H1 (cell line): ENCODE results near the gene MC5R. TPM values are rescaled to one million over a fixed set of nuclear protein-coding genes. Genes with fewer than 3 reads are reported as not detected.
A peak's percentile ranks its signal among the peaks of the same experiment; 100 is the strongest.

Source experiments
- CTCF ChIA-PET: fragments of 300-600 bp; sonication (Branson Sonifier 250); formaldehyde crosslinking; loops from one replicate; lab custom pipeline; 2021; ENCODE audit not compliant: partially characterized antibody; lab: Charles Lee
- POLR2A ChIA-PET: fragments of 300-600 bp; sonication (Branson Sonifier 250); formaldehyde crosslinking; loops from one replicate; lab custom pipeline; 2021; ENCODE audit warnings: inconsistent platforms; ENCODE audit not compliant: partially characterized antibody; lab: Charles Lee
- DNase-seq, 2 experiments: peaks; one replicate each; pipeline versions ENCODE4 v3.0.0 to v3.0.0-alpha.2; 2010 to 2022; ENCODE audit warnings: low spot score in 2 of 2, low read depth in 1 of 2, mixed read lengths in 1 of 2
- FAIRE-seq: peaks from 2 replicates; lab custom pipeline; 2011; peaks lifted over from hg19 to GRCh38; lab: Jason Lieb, UNC
- H2AFZ ChIP-seq: 2 replicates; pipeline ENCODE4 v1.8.1; 2012; ENCODE audit warnings: low read length, inconsistent platforms
- H2AK5ac ChIP-seq: 2 replicates; pipeline ENCODE4 v1.6.1; 2013; ENCODE audit warnings: low read depth, low read length
- H2BK120ac ChIP-seq: replicated peaks from 2 replicates; pipeline ENCODE3; 2013; ENCODE audit warnings: low read depth, low read length, inconsistent platforms
- H2BK12ac ChIP-seq: 2 replicates; pipeline ENCODE4 v1.6.1; 2013; ENCODE audit warnings: low read depth, low read length
- H2BK15ac ChIP-seq: 2 replicates; pipeline ENCODE4 v1.6.1; 2013; ENCODE audit warnings: low read length
- H2BK20ac ChIP-seq: 2 replicates; pipeline ENCODE4 v1.6.1; 2013; ENCODE audit warnings: low read length
- H2BK5ac ChIP-seq: 2 replicates; pipeline ENCODE4 v1.6.1; 2013; ENCODE audit warnings: low read depth, low read length
- H3K14ac ChIP-seq: 2 replicates; pipeline ENCODE4 v1.6.1; 2013; ENCODE audit warnings: inconsistent platforms; ENCODE audit not compliant: insufficient read length
- H3K18ac ChIP-seq: 2 replicates; pipeline ENCODE4 v1.6.1; 2013; ENCODE audit warnings: low read length; ENCODE audit errors: extremely low read depth
- H3K23ac ChIP-seq: 2 replicates; pipeline ENCODE4 v1.6.1; 2013; ENCODE audit warnings: inconsistent platforms; ENCODE audit not compliant: insufficient read length
- H3K23me2 ChIP-seq: 2 replicates; pipeline ENCODE4 v1.6.1; 2013; ENCODE audit warnings: low read depth, low read length
- H3K27ac ChIP-seq: 2 replicates; pipeline ENCODE4 v1.6.1; 2011; ENCODE audit warnings: low read depth, low read length, inconsistent platforms
- H3K27me3 ChIP-seq, 4 experiments: replicated peaks in 1 of 4; 1 replicate in 1 of 4; 2 replicates in 3 of 4; pipeline versions ENCODE4 v1.6.1 to v1.8.1; 2011 to 2013; ENCODE audit warnings: low read length in 3 of 4, mild to moderate bottlenecking in 3 of 4, inconsistent platforms in 2 of 4, mixed read lengths in 2 of 4, moderate library complexity in 1 of 4; ENCODE audit not compliant: control insufficient read depth in 3 of 4, insufficient read depth in 3 of 4; ENCODE audit errors: extremely low read depth in 1 of 4
- H3K36me3 ChIP-seq, 4 experiments: 2 replicates each; pipeline versions ENCODE4 v1.6.1 to v1.8.1; 2011 to 2013; ENCODE audit warnings: mild to moderate bottlenecking in 4 of 4, low read length in 3 of 4, moderate library complexity in 2 of 4, control low read depth in 1 of 4, inconsistent platforms in 1 of 4; ENCODE audit not compliant: insufficient read depth in 4 of 4, control insufficient read depth in 2 of 4
- H3K4ac ChIP-seq: replicated peaks from 2 replicates; pipeline ENCODE3; 2013; ENCODE audit warnings: low read length, low read depth, mixed read lengths, inconsistent platforms; ENCODE audit not compliant: insufficient read length
- H3K4me1 ChIP-seq, 4 experiments: replicated peaks in 1 of 4; 1 replicate in 1 of 4; 2 replicates in 3 of 4; pipeline versions ENCODE4 v1.6.1 to v1.8.1; 2011 to 2013; ENCODE audit warnings: low read length in 3 of 4, inconsistent platforms in 2 of 4, mixed read lengths in 1 of 4; ENCODE audit not compliant: insufficient read depth in 4 of 4, control insufficient read depth in 3 of 4
- H3K4me2 ChIP-seq, 2 experiments: 2 replicates each; pipeline versions ENCODE4 v1.6.1 to v1.8.1; 2011 to 2013; ENCODE audit warnings: low read depth in 2 of 2, low read length in 2 of 2, control low read depth in 1 of 2, inconsistent platforms in 1 of 2, mild to moderate bottlenecking in 1 of 2; ENCODE audit not compliant: insufficient read depth in 1 of 2
- H3K4me3 ChIP-seq, 4 experiments: fragments of 200-600, 300-600 bp in 1 of 4; sonication (generic), shearing (Covaris generic), sonication (Bioruptor Twin) in 1 of 4; 2 replicates each; pipeline versions ENCODE4 v1.5.1 to v1.8.1; 2011 to 2016; ENCODE audit warnings: low read length in 4 of 4, low read depth in 3 of 4, control low read depth in 2 of 4, inconsistent platforms in 2 of 4, mild to moderate bottlenecking in 2 of 4, mixed read lengths in 1 of 4, moderate library complexity in 1 of 4; ENCODE audit not compliant: insufficient read depth in 2 of 4; ENCODE audit errors: extremely low read depth in 1 of 4
- H3K56ac ChIP-seq: replicated peaks from 2 replicates; pipeline ENCODE3; 2013; ENCODE audit warnings: low read depth, mild to moderate bottlenecking, mixed read lengths, low read length, inconsistent platforms; ENCODE audit not compliant: insufficient read length
- H3K79me1 ChIP-seq: 2 replicates; pipeline ENCODE4 v1.6.1; 2013; ENCODE audit warnings: low read depth, low read length, control low read depth
- H3K79me2 ChIP-seq, 2 experiments: 2 replicates each; pipeline versions ENCODE4 v1.6.1 to v1.8.1; 2012 to 2013; ENCODE audit warnings: low read length in 2 of 2, mild to moderate bottlenecking in 2 of 2, inconsistent platforms in 1 of 2; ENCODE audit not compliant: insufficient read depth in 2 of 2, control insufficient read depth in 1 of 2
- H3K9ac ChIP-seq, 4 experiments: replicated peaks in 1 of 4; 1 replicate in 1 of 4; 2 replicates in 3 of 4; pipeline versions ENCODE4 v1.6.1 to v1.8.1; 2011 to 2013; ENCODE audit warnings: low read depth in 3 of 4, low read length in 3 of 4, control low read depth in 2 of 4, mild to moderate bottlenecking in 2 of 4, moderate library complexity in 2 of 4, inconsistent platforms in 1 of 4; ENCODE audit errors: extremely low read depth in 1 of 4
- H3K9me3 ChIP-seq, 2 experiments: 2 replicates each; pipeline versions ENCODE4 v1.6.1 to v1.8.1; 2012 to 2013; ENCODE audit warnings: mild to moderate bottlenecking in 2 of 2, moderate library complexity in 2 of 2, control low read depth in 1 of 2, inconsistent platforms in 1 of 2, low read depth in 1 of 2, low read length in 1 of 2, mixed read lengths in 1 of 2; ENCODE audit not compliant: insufficient read depth in 2 of 2
- H4K20me1 ChIP-seq, 2 experiments: replicated peaks in 1 of 2; 2 replicates each; pipeline versions ENCODE3 to v1.8.1; 2011 to 2013; ENCODE audit warnings: inconsistent platforms in 2 of 2, low read length in 2 of 2, mild to moderate bottlenecking in 1 of 2; ENCODE audit not compliant: insufficient read depth in 2 of 2, control insufficient read depth in 1 of 2
- H4K5ac ChIP-seq: 2 replicates; pipeline ENCODE4 v1.6.1; 2013; ENCODE audit warnings: low read length, low read depth, mixed read lengths, inconsistent platforms; ENCODE audit not compliant: insufficient read length
- H4K8ac ChIP-seq: 2 replicates; pipeline ENCODE4 v1.8.0; 2013; ENCODE audit warnings: mild to moderate bottlenecking, moderate library complexity, low read length, inconsistent platforms; ENCODE audit not compliant: insufficient read depth; ENCODE audit errors: extremely low read depth
- H4K91ac ChIP-seq: replicated peaks from 2 replicates; pipeline ENCODE3; 2013; ENCODE audit warnings: low read length, mixed read lengths, inconsistent platforms; ENCODE audit not compliant: insufficient read length
- CBX5 ChIP-seq: fragments of 300-800, 300-1000 bp; sonication (generic); IDR thresholded peaks from 2 replicates; pipeline ENCODE4 v1.7.1; 2016; ENCODE audit warnings: antibody characterized with exemption, low read length, low read depth
- CHD2 ChIP-seq: IDR thresholded peaks from 2 replicates; pipeline ENCODE4 v1.6.1; 2012; ENCODE audit warnings: low read length, improper control_type of control experiment
- HDAC6 ChIP-seq: IDR thresholded peaks from one replicate; pipeline ENCODE4 v1.7.1; 2012; ENCODE audit warnings: low read depth, mild to moderate bottlenecking, inconsistent platforms, low read length, moderate library complexity
- JUND ChIP-seq: IDR thresholded peaks from 2 replicates; pipeline ENCODE4 v1.6.1; 2011; ENCODE audit warnings: mild to moderate bottlenecking, improper control_type of control experiment, low read length
- POLR2AphosphoS5 ChIP-seq: IDR thresholded peaks from 2 replicates; pipeline ENCODE4 v1.6.1; 2011; ENCODE audit warnings: low read depth, low read length
- POU5F1 ChIP-seq: IDR thresholded peaks from 2 replicates; pipeline ENCODE4 v1.6.1; 2011; ENCODE audit warnings: low read depth, mild to moderate bottlenecking, low read length, moderate library complexity
- SIRT6 ChIP-seq: IDR thresholded peaks from one replicate; pipeline ENCODE4 v1.7.1; 2012; ENCODE audit warnings: low read length, inconsistent platforms
- YY1 ChIP-seq: IDR thresholded peaks from 2 replicates; pipeline ENCODE4 v1.6.1; 2011; ENCODE audit warnings: low read depth, mild to moderate bottlenecking, low read length
- WGBS, 2 experiments: shearing (Covaris generic) in 1 of 2; methylation state at CpG; one replicate each; pipeline versions ENCODE4 v1.1.6 to v1.1.7; 2013 to 2015; ENCODE audit warnings: low lambda C conversion rate in 2 of 2, mixed read lengths in 2 of 2, inconsistent platforms in 1 of 2, low coverage in 1 of 2, missing lambda C conversion rate in 1 of 2; ENCODE audit not compliant: insufficient replicate concordance in 2 of 2, insufficient coverage in 1 of 2, insufficient read length in 1 of 2; ENCODE audit errors: extremely low coverage in 1 of 2, missing lambda C conversion rate in 1 of 2; 5-methylcytosine and 5-hydroxymethylcytosine counted together
- polyA plus RNA-seq, 7 experiments: library from polyadenylated mRNA; depleted of rRNA in 3 of 7; stranded (reverse) in 5 of 7; unstranded in 2 of 7; fragments of >200 nt in 5 of 7; fragments of 200-250 nt in 2 of 7; gene quantifications; 1 replicate in 5 of 7; 2 replicates in 1 of 7; 4 replicates in 1 of 7; pipeline versions ENCODE4 v1.2.1 to v1.2.3, GENCODE V29; 2011 to 2013; ENCODE audit warnings: missing spikeins in 2 of 7, mixed read lengths in 2 of 7
- total RNA-seq: library from RNA; stranded (reverse); fragmentation: NEBNext Ultra II Directional; extraction: Animal tissue kit (Norgen Biotek cat#: 25700); gene quantifications from 2 replicates; pipeline ENCODE4 v1.2.1, GENCODE V29; 2021
- TF ChIP-seq, protein P1 (sequence below): IDR thresholded peaks from 2 replicates; pipeline ENCODE4 v1.6.1; 2012; ENCODE audit warnings: low read length, inconsistent platforms

Gene MC5R
- total and polyA plus RNA-seq, 2 of the 8 experiments (the other 6 are each of a cell fraction or from before 2014, with no cell fraction given) = 0.37 to 1.4 TPM

DNA sequence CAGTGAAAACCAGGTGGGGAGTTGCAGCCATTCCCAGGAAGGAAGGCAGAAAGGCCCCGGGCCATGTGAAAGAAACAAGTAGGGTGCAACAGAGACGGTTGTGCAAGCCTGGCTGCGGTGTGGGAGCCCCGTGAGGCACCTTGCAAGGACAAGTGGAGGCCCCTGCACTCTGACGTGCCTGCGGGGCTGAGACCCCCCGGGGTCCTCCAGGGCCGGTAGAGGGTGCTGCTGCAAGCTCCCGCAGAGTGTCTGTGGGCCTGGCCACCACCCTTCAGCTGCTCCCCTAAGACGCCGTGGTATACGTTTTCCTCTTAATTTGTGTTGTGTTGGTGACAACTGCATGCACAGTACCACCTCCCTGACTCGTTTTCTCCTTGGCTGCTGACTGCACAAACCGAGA, 27.4 kb upstream of the MC5R start:
- no peak overlapping the region for H2AFZ ChIP-seq
- TF ChIP-seq CBX5 (no peak), YY1 (no peak), JUND (no peak), HDAC6 (no peak), CHD2 (no peak), POU5F1 (no peak), SIRT6 (no peak), POLR2AphosphoS5 (no peak)
- TF ChIP-seq, protein P1, sequence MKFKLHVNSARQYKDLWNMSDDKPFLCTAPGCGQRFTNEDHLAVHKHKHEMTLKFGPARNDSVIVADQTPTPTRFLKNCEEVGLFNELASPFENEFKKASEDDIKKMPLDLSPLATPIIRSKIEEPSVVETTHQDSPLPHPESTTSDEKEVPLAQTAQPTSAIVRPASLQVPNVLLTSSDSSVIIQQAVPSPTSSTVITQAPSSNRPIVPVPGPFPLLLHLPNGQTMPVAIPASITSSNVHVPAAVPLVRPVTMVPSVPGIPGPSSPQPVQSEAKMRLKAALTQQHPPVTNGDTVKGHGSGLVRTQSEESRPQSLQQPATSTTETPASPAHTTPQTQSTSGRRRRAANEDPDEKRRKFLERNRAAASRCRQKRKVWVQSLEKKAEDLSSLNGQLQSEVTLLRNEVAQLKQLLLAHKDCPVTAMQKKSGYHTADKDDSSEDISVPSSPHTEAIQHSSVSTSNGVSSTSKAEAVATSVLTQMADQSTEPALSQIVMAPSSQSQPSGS = no peak
- no peak overlapping the region for H3K23ac ChIP-seq
- ChIA-PET CTCF (interaction anchor here (0.8 to 3.3 kb wide), 4 partner anchors 16 to 239 kb away, joined by 3 to 14 read pairs (median 3); no protein-coding TSS in a partner anchor), POLR2A (no interaction called here)
- no peak overlapping the region for H2BK5ac ChIP-seq
- H3K4ac ChIP-seq = peak overlapping the region; percentile 41
- no peak overlapping the region for H3K14ac ChIP-seq
- H2AK5ac ChIP-seq = no peak overlapping the region
- no peaks in the 10 kb centered on the region; the same call in 1 of the 2 replicates for H3K23me2 ChIP-seq
- no peak overlapping the region for H4K5ac ChIP-seq
- H3K36me3 ChIP-seq = no peaks in the 10 kb centered on the region
- H3K27ac ChIP-seq = no peak overlapping the region
- H4K20me1 ChIP-seq = no peaks in the 10 kb centered on the region
- no peak overlapping the region; the same call in 1 of the 2 replicates for H2BK12ac ChIP-seq
- no peak overlapping the region for H3K4me2 ChIP-seq
- H3K9ac ChIP-seq = no peak overlapping the region
- no peaks in the 10 kb centered on the region for H3K79me1 ChIP-seq
- DNase-seq = no peak
- WGBS, 2 experiments = 88% methylated on average over 14 of the region's 14 CpGs; no CpG with 5 or more reads in 1 of the 2 experiments
- H3K18ac ChIP-seq = no peak overlapping the region
- H3K79me2 ChIP-seq = no peaks in the 10 kb centered on the region
- H3K56ac ChIP-seq = no peak overlapping the region
- no peak overlapping the region for H2BK15ac ChIP-seq
- H3K27me3 ChIP-seq = peaks cover 0 to 8% (median 3%) of the 10 kb centered on the region in 4 experiments; a peak in 2 of 7 replicates
- peak overlapping the region; percentile 62 for H4K8ac ChIP-seq
- H2BK20ac ChIP-seq = no peak overlapping the region
- peak overlapping the region; percentile 43 for H2BK120ac ChIP-seq
- no peaks in the 10 kb centered on the region for H3K9me3 ChIP-seq
- H3K4me3 ChIP-seq = no peak overlapping the region
- H4K91ac ChIP-seq = peak overlapping the region; percentile 46
- peaks cover 2 to 11% (median 9%) of the 10 kb centered on the region in 4 experiments for H3K4me1 ChIP-seq
- FAIRE-seq = no peak
